Astrocyte (in vitro differentiated cells and primary cell): ENCODE measurements around the gene GLIPR2. TPM values are rescaled to one million over a fixed set of nuclear protein-coding genes. Genes with fewer than 3 reads are reported as not detected.
"Not testable (repeated sequence)": the region's sequence is repeated elsewhere in the genome, so short reads cannot be mapped to it uniquely, and the experiment has no call there.

Source experiments
- DNase-seq: peaks from one replicate; pipeline ENCODE4 v3.0.0-alpha.2; 2010; ENCODE audit warnings: low read depth
- FAIRE-seq: peaks from 2 replicates; lab custom pipeline; 2011; peaks lifted over from hg19 to GRCh38; lab: Jason Lieb, UNC
- H2AFZ ChIP-seq: 2 replicates; pipeline ENCODE4 v1.6.0; 2012; ENCODE audit warnings: low read depth, low read length, inconsistent platforms
- H3K27ac ChIP-seq: 2 replicates; pipeline ENCODE4 v1.5.1; 2011; ENCODE audit warnings: low read depth, low read length, inconsistent platforms
- H3K27me3 ChIP-seq: 2 replicates; pipeline ENCODE4 v1.6.0; 2011; ENCODE audit warnings: low read length, inconsistent platforms; ENCODE audit not compliant: insufficient read depth
- H3K36me3 ChIP-seq: 2 replicates; pipeline ENCODE4 v1.5.1; 2011; ENCODE audit warnings: low read length, inconsistent platforms; ENCODE audit not compliant: insufficient read depth
- H3K4me1 ChIP-seq: 2 replicates; pipeline ENCODE4 v1.5.1; 2011; ENCODE audit warnings: low read length, inconsistent platforms; ENCODE audit not compliant: insufficient read depth
- H3K4me2 ChIP-seq: 2 replicates; pipeline ENCODE4 v1.6.0; 2012; ENCODE audit warnings: low read length, inconsistent platforms
- H3K4me3 ChIP-seq: 2 replicates; pipeline ENCODE4 v1.5.1; 2011; ENCODE audit warnings: low read depth, mild to moderate bottlenecking, low read length, inconsistent platforms; ENCODE audit not compliant: insufficient read depth
- H3K79me2 ChIP-seq: 2 replicates; pipeline ENCODE4 v1.6.0; 2012; ENCODE audit warnings: mild to moderate bottlenecking, low read length, inconsistent platforms; ENCODE audit not compliant: insufficient read depth
- H3K9ac ChIP-seq: 2 replicates; pipeline ENCODE4 v1.6.0; 2012; ENCODE audit warnings: mild to moderate bottlenecking, low read length, inconsistent platforms
- H3K9me3 ChIP-seq: 2 replicates; pipeline ENCODE4 v1.5.1; 2012; ENCODE audit warnings: low read depth, mild to moderate bottlenecking, low read length, inconsistent platforms; ENCODE audit not compliant: insufficient read depth
- H4K20me1 ChIP-seq: 2 replicates; pipeline ENCODE4 v1.6.0; 2012; ENCODE audit warnings: low read length, inconsistent platforms; ENCODE audit not compliant: insufficient read depth
- H3K27ac Mint-ChIP-seq: one replicate; pipeline ENCODE4 v1.8.0; 2021; ENCODE audit warnings: mild to moderate bottlenecking, mixed read lengths; ENCODE audit not compliant: unreplicated experiment
- H3K27me3 Mint-ChIP-seq: one replicate; pipeline ENCODE4 v1.8.0; 2021; ENCODE audit warnings: low read depth, mixed read lengths; ENCODE audit not compliant: unreplicated experiment
- H3K36me3 Mint-ChIP-seq: one replicate; pipeline ENCODE4 v1.8.0; 2021; ENCODE audit warnings: low read depth, mixed read lengths; ENCODE audit not compliant: unreplicated experiment
- H3K4me1 Mint-ChIP-seq: one replicate; pipeline ENCODE4 v1.8.0; 2021; ENCODE audit warnings: low read depth, mixed read lengths; ENCODE audit not compliant: unreplicated experiment
- H3K4me3 Mint-ChIP-seq: one replicate; pipeline ENCODE4 v1.8.0; 2021; ENCODE audit warnings: mild to moderate bottlenecking, moderate library complexity, mixed read lengths; ENCODE audit not compliant: unreplicated experiment
- H3K9me3 Mint-ChIP-seq: one replicate; pipeline ENCODE4 v1.8.0; 2021; ENCODE audit warnings: mild to moderate bottlenecking, mixed read lengths; ENCODE audit not compliant: unreplicated experiment
- CTCF ChIP-seq: IDR thresholded peaks from 2 replicates; pipeline ENCODE4 v1.5.1; 2011; ENCODE audit warnings: low read depth, mild to moderate bottlenecking, inconsistent platforms, low read length, moderate library complexity; ENCODE audit not compliant: insufficient read depth
- EZH2 ChIP-seq: IDR thresholded peaks from 2 replicates; pipeline ENCODE4 v1.6.1; 2012; ENCODE audit warnings: mild to moderate bottlenecking, low read length, inconsistent platforms; ENCODE audit not compliant: insufficient read depth
- total RNA-seq: library from RNA; stranded (reverse); gene quantifications from 2 replicates; pipeline ENCODE4 v1.2.1, GENCODE V29; 2021

Gene GLIPR2
- total RNA-seq, 1 donor from 2014 or later: 150 TPM

- Mint-ChIP-seq H3K4me3 (no peak overlapping the region), H3K36me3 (peaks cover 19% of the 10 kb centered on the region), H3K4me1 (peaks cover 10% of the 10 kb centered on the region), H3K27ac (no peak overlapping the region), H3K9me3 (peaks cover 8% of the 10 kb centered on the region), H3K27me3 (peaks cover 26% of the 10 kb centered on the region)
- H4K20me1 ChIP-seq: no peaks in the 10 kb centered on the region
- H3K4me1 ChIP-seq: no peaks in the 10 kb centered on the region
- no peaks in the 10 kb centered on the region for H3K9me3 ChIP-seq
- H2AFZ ChIP-seq: no peak overlapping the region
- H3K9ac ChIP-seq: no peak overlapping the region
- no peaks in the 10 kb centered on the region for H3K36me3 ChIP-seq
- no peak for FAIRE-seq
- no peaks in the 10 kb centered on the region for H3K79me2 ChIP-seq
- no peak overlapping the region for H3K4me3 ChIP-seq
- TF ChIP-seq CTCF (no peak), EZH2 (no peak)
- H3K27ac ChIP-seq: no peak overlapping the region
- no peaks in the 10 kb centered on the region for H3K27me3 ChIP-seq
- DNase-seq: no peak
- H3K4me2 ChIP-seq: no peak overlapping the region
Measured at GRCh38 chr9:36173861-36174260, 37.3 kb downstream of the GLIPR2 start.

GRCh38 chr9:36174271-36174670 lies 37.7 kb downstream of the GLIPR2 start:
- H3K36me3 ChIP-seq: no peaks in the 10 kb centered on the region
- Mint-ChIP-seq H3K27me3 (peaks cover 25% of the 10 kb centered on the region), H3K4me3 (no peak overlapping the region), H3K4me1 (peaks cover 6% of the 10 kb centered on the region), H3K9me3 (peaks cover 6% of the 10 kb centered on the region), H3K36me3 (peaks cover 17% of the 10 kb centered on the region), H3K27ac (no peak overlapping the region)
- H3K4me1 ChIP-seq: no peaks in the 10 kb centered on the region
- H3K79me2 ChIP-seq: no peaks in the 10 kb centered on the region
- no peaks in the 10 kb centered on the region for H4K20me1 ChIP-seq
- TF ChIP-seq EZH2 (no peak), CTCF (no peak)
- no peak overlapping the region for H3K9ac ChIP-seq
- no peak overlapping the region for H3K4me2 ChIP-seq
- H2AFZ ChIP-seq: no peak overlapping the region
- DNase-seq (no peak), FAIRE-seq (no peak)
- H3K4me3 ChIP-seq: no peak overlapping the region
- H3K27ac ChIP-seq: no peak overlapping the region
- no peaks in the 10 kb centered on the region for H3K27me3 ChIP-seq
- no peaks in the 10 kb centered on the region for H3K9me3 ChIP-seq

GRCh38 chr9:36174731-36175130 lies 38.2 kb downstream of the GLIPR2 start:
- H3K9me3 ChIP-seq: no peaks in the 10 kb centered on the region
- H3K4me1 ChIP-seq: no peaks in the 10 kb centered on the region
- H4K20me1 ChIP-seq: no peaks in the 10 kb centered on the region
- H2AFZ ChIP-seq: no peak overlapping the region
- Mint-ChIP-seq H3K27me3 (peaks cover 22% of the 10 kb centered on the region), H3K9me3 (peaks cover 2% of the 10 kb centered on the region), H3K4me3 (peak overlapping the region; percentile 2), H3K27ac (no peak overlapping the region), H3K36me3 (peaks cover 13% of the 10 kb centered on the region), H3K4me1 (peaks cover 4% of the 10 kb centered on the region)
- TF ChIP-seq EZH2 (no peak), CTCF (no peak)
- H3K4me2 ChIP-seq: no peak overlapping the region
- no peaks in the 10 kb centered on the region for H3K27me3 ChIP-seq
- no peaks in the 10 kb centered on the region for H3K36me3 ChIP-seq
- FAIRE-seq: no peak
- no peak overlapping the region for H3K4me3 ChIP-seq
- no peak overlapping the region for H3K27ac ChIP-seq
- H3K9ac ChIP-seq: no peak overlapping the region
- no peak for DNase-seq
- no peaks in the 10 kb centered on the region for H3K79me2 ChIP-seq

GRCh38 chr9:36175209-36175608 lies 38.7 kb downstream of the GLIPR2 start:
- not testable (repeated sequence) for FAIRE-seq, H4K20me1 ChIP-seq, DNase-seq, H3K9me3 Mint-ChIP-seq, H3K9ac ChIP-seq, H3K9me3 ChIP-seq, H3K36me3 ChIP-seq, H2AFZ ChIP-seq, H3K4me1 ChIP-seq, H3K27ac Mint-ChIP-seq, H3K4me2 ChIP-seq, H3K4me3 ChIP-seq, H3K27ac ChIP-seq, H3K4me1 Mint-ChIP-seq, H3K36me3 Mint-ChIP-seq, H3K79me2 ChIP-seq, H3K4me3 Mint-ChIP-seq, H3K27me3 ChIP-seq
- H3K27me3 Mint-ChIP-seq: peaks cover 20% of the 10 kb centered on the region
